PFSK-1 (cell line): ENCODE measurements around the gene NCAPH2.

Experiments
- SIN3A ChIP-seq: IDR thresholded peaks from 2 replicates; pipeline ENCODE4 v1.6.1; 2012; ENCODE audit warnings: mild to moderate bottlenecking, low read length, moderate library complexity, borderline replicate concordance; ENCODE audit not compliant: insufficient read depth
- TAF1 ChIP-seq: IDR thresholded peaks from 2 replicates; pipeline ENCODE4 v1.6.1; 2012; ENCODE audit warnings: low read length, control low read depth, borderline replicate concordance; ENCODE audit not compliant: insufficient read depth

DNA sequence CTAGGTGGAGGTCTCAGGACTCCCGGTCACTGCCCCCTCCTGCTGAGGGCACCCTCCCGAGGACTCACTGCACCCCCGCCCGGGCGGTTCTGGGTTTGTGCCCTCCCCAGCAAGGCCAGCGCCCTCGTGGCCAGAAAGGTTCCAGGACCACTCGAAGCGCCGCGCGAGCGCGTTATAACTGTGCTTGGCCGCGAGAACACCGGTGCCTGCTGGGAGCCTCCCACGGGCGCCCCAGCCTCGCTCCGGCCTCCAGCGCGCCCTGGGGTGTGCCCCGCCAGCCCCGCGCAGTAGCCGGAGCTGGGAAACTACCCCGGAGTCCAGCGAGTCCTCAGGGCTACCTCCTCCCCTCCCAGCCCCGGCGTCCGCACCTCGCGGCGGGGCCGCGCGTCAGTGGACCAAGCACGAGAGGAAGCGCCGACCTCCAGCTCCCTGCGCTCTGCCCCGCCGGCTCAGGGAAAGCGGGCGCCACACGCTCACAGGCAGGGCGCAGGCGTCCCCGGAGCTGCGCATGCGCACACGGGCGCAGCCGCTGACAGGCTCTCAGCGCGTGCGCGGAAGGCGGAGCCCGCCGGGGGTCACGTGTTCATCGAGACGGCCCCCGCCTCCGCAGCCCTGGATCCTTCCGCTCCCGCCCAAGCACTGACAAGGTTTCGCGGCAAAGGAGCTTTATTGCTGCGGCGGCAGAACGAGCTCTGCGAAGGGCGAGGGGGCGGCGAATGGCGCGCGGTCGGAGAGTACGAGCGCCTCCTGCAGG lies 17.3 kb downstream of the NCAPH2 start, which contains the start of gene SCO2:
- TF ChIP-seq TAF1, result peak; percentile 85; the same call in 1 of the 2 replicates
- peak; percentile 13; the same call in 1 of the 2 replicates for TF ChIP-seq SIN3A
